NCI-H187 (cell line): ENCODE results near the gene ICA1L.
"Not testable (repeated sequence)": the region's sequence is repeated elsewhere in the genome, so short reads cannot be mapped to it uniquely, and the experiment has no call there.

ENCODE experiments used
- DNase-seq, 2 experiments: peaks; one replicate each; lab custom pipeline; 2025; lab: John Stamatoyannopoulos, UW

The ICA1L gene

GRCh38 chr2:202847693-202848524 lies 23.7 kb downstream of the ICA1L start:
- DNase-seq = no peak

- no peak for DNase-seq
Observed at GRCh38 chr2:202844656-202845055, 26.9 kb downstream of the ICA1L start.

GRCh38 chr2:202842690-202843089 lies 28.9 kb downstream of the ICA1L start:
- DNase-seq = no peak

GRCh38 chr2:202841090-202841867 lies 30.3 kb downstream of the ICA1L start:
- no peak for DNase-seq

GRCh38 chr2:202831242-202832220 lies 40.0 kb downstream of the ICA1L start:
- no peak for DNase-seq

GRCh38 chr2:202824901-202825300 lies 46.7 kb downstream of the ICA1L start:
- no peak for DNase-seq

- DNase-seq = no peak
Observed at GRCh38 chr2:202822411-202822810, 49.2 kb downstream of the ICA1L start.

- DNase-seq = no peak
Observed at GRCh38 chr2:202821206-202822160, 50.1 kb downstream of the ICA1L start.

- no peak for DNase-seq
Observed at GRCh38 chr2:202818321-202818720, 53.2 kb downstream of the ICA1L start.

GRCh38 chr2:202817771-202818170 lies 53.8 kb downstream of the ICA1L start:
- no peak for DNase-seq

GRCh38 chr2:202815548-202816360 lies 55.8 kb downstream of the ICA1L start:
- DNase-seq = no peak

- DNase-seq = no peak
Observed at GRCh38 chr2:202814226-202814625, 57.3 kb downstream of the ICA1L start.

GRCh38 chr2:202813387-202813786 lies 58.2 kb downstream of the ICA1L start:
- DNase-seq = no peak

GRCh38 chr2:202808754-202809153 lies 62.8 kb downstream of the ICA1L start:
- no peak for DNase-seq

- not testable (repeated sequence) for DNase-seq
Observed at GRCh38 chr2:202807431-202808138, 64.0 kb downstream of the ICA1L start.

- not testable (repeated sequence) for DNase-seq
Observed at GRCh38 chr2:202805911-202806310, 65.7 kb downstream of the ICA1L start.

GRCh38 chr2:202797944-202798343 lies 73.6 kb downstream of the ICA1L start:
- no peak for DNase-seq

GRCh38 chr2:202790676-202791075 lies 80.9 kb downstream of the ICA1L start:
- DNase-seq = no peak

- DNase-seq = no peak
Observed at GRCh38 chr2:202786842-202787241, 84.7 kb downstream of the ICA1L start.
